NCI-H524 treated with DMSO at 0.1 percent for 48 hours (cell line): ENCODE measurements around the gene MSL1.

Experiments
- DNase-seq: peaks from one replicate; lab custom pipeline; 2025; lab: John Stamatoyannopoulos, UW

Gene MSL1

GRCh38 chr17:40174514-40174913, 52.7 kb downstream of the MSL1 start:
- no peak for DNase-seq

DNA sequence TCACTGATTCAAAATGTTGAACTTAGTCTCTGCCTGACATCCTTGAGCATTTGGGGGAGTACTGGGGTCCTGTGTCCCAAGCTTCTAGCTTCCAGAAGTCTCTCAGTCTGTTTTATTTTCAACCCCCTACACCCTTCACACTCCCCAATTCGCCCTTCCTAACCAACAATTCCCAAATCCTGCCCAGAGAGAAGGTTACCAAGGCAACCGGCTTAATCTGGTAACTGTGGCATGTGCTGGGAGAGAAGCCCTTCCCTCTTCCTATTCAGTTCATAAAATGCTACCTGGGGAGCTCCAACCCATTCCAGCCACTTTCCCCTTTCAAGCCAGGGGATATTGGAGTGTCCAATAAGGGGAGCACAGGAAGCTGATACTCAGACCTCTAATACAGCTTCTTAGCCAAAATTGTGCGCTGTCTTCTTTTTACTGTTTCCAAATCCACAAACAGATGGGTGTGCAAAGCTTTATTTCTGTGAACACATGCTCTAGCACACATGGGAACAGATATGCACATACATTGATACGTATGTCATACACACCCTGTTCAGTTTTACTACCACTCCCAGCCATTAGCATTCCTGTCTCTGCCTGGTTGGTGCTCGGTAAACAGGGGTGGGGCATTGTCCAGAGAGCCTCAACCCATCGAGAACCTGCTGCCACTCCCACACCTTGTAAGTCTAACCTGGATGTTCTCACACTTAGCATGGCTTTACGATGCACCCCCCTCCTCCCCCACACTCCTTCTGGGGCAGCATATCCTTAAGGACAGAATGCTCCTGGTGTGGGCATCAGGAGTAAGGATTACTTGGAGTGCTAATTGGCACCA, 54.4 kb downstream of the MSL1 start:
- DNase-seq: no peak

DNA sequence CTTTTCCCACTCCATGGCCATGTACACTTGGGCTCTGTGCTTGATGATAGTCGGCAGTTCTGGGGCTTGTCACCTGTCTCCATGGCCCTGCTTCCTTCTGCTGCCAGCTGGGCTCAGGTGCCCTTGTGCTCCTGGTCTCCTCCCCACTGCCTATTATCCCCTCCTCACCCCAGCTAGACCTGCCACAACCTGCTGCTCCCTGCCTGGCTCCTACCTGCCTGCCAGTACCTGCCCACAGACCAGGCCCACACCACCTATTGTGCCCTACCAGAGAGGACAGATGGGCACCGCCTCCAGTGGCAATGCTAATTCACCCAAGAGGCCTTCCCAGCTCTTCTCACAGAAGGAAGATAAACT, 55.0 kb downstream of the MSL1 start:
- DNase-seq: no peak

DNA sequence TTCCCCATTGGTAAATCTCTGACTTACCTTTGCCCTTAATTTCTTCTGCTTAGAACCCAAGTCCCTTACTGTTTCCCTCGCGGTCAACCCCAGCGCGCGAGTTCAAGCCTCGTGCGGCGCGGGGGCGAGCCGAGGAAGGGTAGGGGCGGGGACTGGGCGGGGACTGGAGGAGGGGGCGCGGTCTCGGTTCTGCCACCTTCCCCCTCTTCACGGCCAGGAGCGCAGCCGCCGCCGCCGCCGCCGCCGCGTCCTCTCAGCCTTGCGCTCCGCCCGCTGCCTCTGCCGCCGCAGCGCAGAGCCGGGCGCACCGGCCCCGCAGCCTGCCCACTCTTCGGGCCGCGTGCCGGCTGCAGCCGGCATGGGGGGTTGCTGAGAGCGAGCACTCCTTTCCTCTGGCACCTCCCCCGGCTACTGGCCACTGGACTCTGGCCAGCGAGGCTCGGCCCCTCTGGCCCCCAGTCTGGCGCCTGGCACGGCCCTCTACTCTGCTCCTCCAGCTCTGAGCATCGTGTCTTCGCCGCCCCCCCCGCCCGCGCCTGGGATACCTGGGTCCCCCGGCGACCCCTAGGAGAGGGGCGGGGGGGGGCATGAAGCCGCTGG, 55.6 kb downstream of the MSL1 start, which contains the start of gene RAPGEFL1:
Gene RAPGEFL1 (plus strand): TSS at position 196 of the 600 bp plus-strand sequence. CDS start 392 bp downstream, at position 588.
- DNase-seq: no peak

DNA sequence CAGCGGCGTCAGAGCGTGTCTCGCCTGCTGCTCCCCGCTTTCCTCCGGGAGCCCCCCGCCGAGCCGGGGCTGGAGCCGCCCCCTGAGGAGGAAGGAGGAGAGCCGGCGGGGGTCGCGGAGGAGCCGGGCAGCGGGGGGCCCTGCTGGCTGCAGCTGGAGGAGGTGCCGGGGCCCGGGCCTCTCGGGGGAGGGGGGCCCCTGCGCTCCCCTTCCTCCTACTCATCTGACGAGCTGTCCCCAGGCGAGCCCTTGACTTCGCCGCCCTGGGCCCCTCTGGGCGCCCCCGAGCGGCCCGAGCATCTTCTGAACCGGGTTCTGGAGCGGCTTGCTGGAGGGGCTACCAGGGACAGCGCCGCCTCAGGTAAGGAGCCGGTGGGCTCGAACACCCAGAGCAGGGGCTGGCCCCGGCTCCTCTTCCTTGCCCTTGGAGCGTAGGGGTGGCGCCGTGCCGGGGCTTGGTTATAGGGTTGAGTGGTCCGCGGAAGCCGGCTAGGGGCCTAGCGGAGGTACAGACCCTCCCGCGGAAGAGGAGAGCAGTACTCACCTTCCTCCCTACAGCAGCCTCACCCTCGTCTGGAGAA, 56.3 kb downstream of the MSL1 start:
- DNase-seq: no peak

DNA sequence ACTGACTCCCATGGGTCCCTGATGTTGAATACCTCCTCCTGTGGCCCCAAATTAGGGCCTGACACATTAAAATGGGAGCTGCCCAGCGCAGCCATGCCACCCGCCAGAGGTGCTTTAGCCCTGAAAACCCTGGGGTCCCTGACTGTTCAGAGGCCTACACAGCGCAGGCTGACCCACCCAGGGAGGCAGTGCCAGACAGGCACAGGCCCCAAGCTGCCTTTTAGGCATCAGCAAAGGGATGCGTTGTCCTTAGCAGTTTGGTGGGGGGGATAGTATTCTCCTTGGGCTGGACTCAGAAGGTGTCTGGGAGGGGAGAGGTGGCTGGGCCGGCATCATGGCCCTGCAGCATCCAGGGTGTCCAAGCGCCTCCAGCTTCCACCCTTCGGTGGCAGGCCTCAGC, 56.9 kb downstream of the MSL1 start:
- DNase-seq: no peak

DNA sequence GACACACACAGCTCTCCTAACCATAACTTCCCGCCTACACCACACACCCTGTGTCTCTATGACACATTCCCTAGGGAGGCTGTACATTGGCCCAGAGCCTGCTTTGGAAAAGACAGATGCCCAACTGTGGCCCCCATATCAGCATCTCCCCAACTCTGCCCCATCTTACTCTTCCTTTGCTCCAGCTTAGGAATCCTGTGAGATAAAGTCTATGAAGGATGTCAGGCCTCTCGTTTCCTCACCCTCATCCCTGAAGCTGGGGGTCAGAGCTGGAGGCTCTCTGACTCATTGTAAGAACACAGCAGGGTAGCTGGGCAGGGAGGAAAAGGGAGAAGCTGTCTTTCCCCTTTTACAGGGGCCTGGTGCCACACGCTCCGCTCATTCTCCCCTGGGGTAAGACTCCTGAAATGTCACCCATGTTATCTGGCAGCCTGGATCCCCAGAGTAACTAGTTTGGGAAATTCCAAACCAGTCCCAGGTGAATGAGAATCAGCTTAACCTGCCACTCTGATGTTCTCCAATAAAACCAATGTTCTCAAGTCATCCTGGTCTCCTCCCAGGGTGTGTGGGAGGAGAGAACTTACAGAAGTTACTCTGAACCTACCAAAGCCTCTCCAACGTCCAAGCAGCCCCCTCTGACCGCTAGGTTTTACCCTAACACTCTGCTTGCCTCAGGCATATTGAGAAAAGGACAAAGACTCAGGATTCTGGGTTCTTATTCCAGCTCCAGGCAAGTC, 58.3 kb downstream of the MSL1 start:
- no peak for DNase-seq

- no peak for DNase-seq
Measured at GRCh38 chr17:40180694-40181093, 58.9 kb downstream of the MSL1 start.

DNA sequence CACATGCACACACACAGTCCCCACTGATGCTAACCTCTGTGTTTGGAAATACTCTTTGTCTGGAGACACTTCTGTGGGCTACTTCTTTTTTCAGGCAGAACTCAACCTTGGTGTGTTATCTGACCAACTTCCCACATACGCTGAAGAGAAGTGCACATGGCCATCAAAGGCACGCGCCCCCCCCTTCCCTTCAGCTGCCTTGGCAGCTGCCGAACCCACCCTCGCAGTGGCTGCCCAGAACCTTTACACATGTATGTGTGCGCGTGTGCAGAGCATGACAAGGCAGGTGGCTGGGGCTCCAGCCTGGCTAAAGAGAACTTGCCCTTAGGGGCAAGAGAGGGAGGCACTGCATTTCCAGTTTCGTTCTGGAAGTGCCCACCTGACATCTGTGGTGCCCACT, 59.4 kb downstream of the MSL1 start:
- no peak for DNase-seq

DNA sequence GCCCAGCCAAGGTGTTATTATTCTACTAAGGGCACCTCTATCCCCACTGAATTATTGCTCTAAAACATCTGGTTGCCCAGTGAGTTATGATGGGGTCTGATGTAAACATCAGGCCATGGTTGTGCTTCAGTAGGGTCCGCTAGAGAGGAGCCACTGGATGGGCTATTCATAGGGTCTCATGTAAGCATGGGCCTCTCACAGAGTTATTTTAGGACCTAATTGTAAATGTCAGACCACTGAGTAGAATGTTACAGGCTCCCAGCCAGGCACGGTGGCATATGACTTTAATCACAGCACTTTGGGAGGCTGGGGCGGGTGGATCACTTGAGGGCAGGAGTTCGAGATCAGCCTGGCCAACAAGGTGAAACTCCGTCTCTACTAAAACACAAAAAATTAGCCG, 60.8 kb downstream of the MSL1 start:
- DNase-seq: no peak
